Medulla oblongata (tissue), 1 donor: Measurements from ENCODE around the gene MSRB3.

Experiments
- DNase-seq: peaks from one replicate; pipeline ENCODE4 v3.0.0-alpha.2; 2015; ENCODE audit errors: extremely low spot score

Gene MSRB3

GRCh38 chr12:65392491-65392890, 114.0 kb downstream of the MSRB3 start:
- no peak for DNase-seq

DNA sequence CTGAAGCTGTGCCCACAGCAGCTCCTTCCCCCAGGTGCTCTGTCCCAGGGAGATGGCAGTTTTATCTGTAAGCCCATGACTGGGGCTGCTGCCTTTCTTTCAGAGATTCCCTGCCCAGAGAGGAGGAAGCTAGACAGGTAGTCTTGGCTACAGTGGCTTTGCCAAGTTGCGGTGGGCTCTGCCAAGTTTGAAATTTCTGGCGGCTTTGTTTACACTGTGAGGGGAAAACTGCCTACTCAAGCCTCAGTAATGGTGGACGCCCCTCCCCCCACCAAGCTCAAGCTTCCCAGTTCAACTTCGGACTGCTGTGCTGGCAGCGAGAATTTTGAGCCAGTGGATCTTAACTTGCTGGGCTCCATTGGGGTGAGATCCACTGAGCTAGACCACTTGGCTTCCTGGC, 124.7 kb downstream of the MSRB3 start:
- no peak for DNase-seq

DNA sequence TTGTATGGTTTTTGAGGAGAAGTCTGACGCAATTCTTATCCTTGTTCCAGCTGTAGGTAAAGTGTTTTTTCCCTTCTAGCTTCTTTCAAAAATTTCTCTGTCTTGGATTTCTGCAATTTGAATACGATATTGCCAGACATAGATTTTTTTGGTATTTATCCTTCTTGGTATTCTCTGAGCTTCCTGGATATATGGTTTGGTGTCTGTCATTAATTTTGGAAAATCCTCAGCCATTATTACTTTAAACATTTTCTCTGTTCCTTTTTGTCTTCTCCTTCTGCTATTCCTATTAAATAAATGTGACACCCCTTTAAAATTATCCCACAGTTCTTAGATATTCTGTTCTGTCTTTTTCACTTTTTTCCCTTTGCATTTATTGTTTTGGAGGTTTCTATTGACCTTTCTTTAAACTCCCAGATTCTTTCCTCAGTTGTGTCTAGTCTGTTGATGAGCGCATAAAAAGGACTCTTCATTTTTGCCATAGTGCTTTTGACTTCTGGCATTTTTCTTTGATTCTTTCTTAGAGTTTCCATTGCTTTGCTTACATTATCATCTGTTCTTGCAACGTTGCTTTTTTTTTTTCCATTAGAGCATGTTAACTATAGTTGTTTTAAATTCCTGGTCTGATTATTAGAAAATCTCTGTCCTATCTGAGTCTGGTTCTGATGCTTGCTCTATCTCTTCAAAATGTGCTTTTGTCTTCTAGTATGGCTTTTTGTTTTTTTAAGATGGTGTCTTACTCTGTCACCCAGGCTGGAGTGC, 129.1 kb downstream of the MSRB3 start:
- DNase-seq, result no peak

DNA sequence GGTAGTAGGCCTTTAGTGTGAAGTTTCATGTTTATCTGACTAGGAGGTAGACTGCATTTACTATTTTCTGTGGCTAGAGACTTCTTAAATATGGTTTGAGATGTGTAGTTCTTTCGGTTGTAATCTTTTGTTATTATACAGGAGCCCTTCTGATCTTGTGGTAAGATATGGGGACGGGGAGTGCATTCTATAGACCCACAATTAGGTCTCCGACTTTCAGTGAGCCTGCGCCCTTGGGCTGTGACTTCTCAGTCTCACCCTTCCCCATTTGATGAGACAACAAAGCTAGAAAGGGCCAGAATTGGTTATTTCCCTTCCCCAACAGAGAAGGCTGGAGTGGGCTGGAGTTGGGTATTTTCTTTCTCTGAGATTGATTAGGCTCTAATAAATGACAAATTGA, 130.0 kb downstream of the MSRB3 start:
- DNase-seq, result no peak

- no peak for DNase-seq
Observed at GRCh38 chr12:65409726-65410125, 131.2 kb downstream of the MSRB3 start.

- DNase-seq, result no peak
Observed at GRCh38 chr12:65411171-65411570, 132.7 kb downstream of the MSRB3 start.

- no peak for DNase-seq
Observed at GRCh38 chr12:65414526-65414925, 136.0 kb downstream of the MSRB3 start.

GRCh38 chr12:65415826-65416225, 137.3 kb downstream of the MSRB3 start:
- no peak for DNase-seq

DNA sequence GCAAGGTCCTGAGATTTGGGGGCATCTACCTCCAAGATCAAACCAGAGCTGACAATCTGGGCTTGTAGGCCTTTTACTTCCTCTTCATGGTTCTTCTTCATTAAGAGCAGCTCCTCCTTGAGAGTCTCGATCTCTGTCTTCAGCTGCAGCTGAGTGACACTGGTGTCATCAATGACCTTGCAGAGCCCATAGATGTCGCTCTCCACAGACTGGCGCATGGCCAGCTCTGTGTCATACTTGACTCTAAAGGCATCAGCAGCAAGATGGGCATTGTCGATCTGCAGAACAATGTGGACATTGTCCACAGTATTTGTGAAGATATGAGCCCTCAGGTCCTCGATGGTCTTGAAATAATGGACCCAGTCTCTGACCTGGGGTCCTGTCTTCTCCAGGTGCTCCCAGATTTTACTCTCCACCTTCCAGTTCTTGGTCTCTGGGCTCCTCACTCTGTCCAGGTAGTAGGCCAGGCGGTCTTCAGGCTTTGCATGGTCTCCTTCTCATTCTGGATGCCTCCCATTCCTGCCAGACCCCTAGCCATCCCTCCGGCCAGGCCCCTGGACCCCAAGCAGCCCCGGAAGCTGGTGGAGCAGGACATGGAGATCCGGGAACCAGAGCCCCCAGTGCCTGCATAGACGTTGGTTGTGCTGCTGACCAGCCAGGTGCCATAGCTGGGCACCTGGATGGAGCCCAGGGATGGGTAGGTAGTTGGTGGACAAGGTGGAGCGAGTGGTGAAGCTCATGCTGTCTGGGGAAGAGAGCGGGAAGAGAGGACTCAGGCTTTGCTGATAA, 141.0 kb downstream of the MSRB3 start:
- DNase-seq, result no peak

- DNase-seq, result no peak
Observed at GRCh38 chr12:65420941-65421340, 142.5 kb downstream of the MSRB3 start.

DNA sequence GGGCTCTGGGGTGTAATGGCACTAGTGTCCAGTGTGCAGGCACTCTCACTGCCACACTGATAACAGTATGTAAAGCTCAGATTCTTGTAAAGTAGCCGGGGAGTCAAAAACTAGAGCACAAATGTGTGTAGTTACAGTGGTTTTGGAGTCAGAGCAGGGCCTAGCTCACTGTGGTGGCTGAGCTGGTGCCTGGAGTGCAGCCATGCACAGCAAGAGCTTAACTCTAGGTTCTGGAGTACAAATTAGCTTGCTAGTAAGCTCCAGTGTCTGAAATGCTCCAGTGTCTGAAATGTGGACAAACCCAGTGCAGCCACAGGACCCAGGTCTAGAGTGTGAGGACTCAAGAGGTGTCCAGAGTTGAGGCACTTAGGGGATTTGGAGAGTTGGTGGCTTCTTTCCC, 149.2 kb downstream of the MSRB3 start:
- DNase-seq, result no peak

DNA sequence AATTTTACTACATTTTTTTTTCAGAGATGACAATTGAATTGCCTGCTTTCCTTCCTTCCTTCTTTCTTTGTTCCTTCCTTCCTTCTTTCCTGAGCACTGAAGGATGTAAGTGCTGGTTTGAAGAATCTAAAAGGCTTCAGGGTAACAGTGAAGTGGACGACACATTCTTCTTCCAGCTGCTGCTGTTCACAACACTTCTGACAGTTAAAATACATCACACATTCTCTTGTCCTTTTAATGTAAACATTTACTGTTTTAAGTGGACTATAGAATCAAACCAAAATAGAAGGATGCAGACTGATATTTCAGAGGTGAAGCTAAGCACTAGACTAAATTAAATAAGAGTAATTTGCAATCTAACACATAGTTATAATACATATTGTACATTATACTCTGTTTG, 151.5 kb downstream of the MSRB3 start:
- DNase-seq, result no peak

DNA sequence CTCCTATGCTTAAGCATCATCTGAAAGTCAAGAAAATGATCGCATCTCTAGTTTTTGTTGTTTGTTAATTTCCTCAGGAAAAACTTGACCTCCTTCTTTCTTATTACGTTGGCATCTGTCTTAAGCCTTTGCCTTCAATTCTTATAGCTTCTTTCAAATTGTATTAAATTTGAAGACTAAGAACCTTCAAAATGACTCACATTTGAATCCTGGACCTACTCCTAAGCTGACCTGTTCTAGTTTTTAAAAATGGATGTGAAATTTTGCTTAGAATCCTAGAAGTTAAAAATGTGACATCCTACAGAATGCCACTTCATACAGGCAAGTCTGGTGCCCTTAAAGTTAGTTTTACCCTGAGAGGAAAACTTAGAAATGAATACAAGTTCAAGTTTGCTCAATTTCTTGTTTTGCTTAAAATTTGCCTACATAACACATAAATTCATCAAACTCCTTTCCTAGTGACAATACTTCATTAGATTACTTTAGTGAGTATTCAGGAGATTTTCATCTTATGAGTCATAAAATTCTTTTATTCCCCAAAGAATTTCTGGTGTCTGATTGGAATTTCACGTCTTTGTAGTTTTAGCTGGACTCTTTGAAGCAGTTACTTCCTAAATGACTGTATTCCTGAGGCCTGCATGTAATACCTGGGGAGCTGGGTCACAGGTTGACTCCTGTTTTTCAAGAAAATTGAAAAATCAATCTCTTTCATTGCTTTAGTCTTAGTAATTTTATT, 152.3 kb downstream of the MSRB3 start:
- no peak for DNase-seq

DNA sequence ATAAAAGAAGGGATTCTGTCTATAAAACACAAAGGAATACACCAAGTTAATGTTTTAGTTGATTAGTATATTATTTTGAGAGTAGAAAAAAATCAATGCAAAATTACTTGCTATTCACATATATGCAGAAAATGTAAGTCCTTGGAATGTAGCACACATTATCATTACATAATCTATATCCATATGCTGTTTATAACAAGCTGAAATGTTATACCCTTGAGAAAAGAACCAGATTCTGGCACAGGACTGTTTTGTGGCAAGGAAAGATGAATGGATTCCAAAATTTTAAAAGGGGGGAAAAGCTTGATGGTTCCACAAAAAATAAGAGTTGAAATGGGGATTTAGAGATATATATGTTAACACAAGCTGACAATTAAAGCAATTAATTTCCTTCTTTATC, 153.6 kb downstream of the MSRB3 start:
- DNase-seq, result no peak

- DNase-seq, result no peak
Observed at GRCh38 chr12:65432651-65433050, 154.2 kb downstream of the MSRB3 start.

DNA sequence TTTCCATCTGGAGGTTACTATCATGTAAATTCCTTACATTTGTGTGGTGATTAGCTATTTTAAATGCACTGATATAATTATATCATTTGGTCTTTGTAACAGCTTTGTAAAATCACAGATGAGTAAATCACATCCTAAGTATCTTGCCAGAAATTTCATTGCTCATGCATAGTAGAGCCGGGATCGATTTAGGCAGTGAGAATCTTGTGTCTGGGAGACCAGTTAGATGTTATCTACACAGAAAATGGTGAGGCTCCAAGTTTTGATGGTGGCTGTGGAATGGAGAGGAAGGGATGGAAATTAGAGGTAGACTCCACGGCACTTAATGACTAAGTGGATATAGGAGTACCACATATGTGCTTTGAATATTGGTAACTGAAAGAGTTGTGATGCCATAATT, 156.3 kb downstream of the MSRB3 start:
- no peak for DNase-seq

GRCh38 chr12:65443038-65443437, 164.6 kb downstream of the MSRB3 start:
- no peak for DNase-seq

DNA sequence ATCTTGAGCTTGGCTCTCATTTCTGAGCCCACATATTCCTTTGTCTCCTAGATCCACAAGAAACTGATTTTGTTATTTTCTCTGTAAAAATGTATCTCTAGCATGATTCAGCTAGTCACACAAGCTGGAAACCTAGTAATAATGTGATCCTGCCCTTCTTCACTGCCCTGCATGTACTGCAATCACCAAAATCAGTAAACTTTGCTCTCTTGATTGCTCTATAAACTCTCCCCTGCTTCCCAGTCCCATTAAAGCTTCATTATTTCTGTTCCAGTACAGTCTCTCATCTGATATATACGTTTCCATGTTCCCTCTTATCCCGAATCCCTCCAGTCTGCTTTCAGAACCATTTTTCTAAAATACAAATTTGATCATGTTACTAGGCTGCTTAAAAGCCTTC, 166.5 kb downstream of the MSRB3 start:
- DNase-seq, result no peak

DNA sequence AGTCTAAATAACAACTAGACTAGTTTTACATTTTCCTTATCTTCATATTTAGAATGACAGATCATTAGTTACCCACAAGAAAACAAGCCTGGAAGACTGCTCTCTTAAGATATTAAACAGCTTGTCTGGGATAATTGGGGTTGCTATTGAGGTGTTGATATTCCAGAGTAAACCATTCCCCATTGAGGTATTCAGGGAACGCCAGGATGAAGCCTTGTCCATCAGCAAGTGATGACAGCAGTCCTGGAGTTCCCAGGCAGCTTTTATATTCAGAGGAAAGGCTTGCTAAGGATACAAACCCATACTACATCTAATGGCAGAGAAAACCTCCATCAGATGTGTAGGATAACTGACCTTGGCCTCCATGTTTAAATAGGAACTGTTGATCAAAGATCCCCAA, 168.4 kb downstream of the MSRB3 start:
- DNase-seq, result no peak

DNA sequence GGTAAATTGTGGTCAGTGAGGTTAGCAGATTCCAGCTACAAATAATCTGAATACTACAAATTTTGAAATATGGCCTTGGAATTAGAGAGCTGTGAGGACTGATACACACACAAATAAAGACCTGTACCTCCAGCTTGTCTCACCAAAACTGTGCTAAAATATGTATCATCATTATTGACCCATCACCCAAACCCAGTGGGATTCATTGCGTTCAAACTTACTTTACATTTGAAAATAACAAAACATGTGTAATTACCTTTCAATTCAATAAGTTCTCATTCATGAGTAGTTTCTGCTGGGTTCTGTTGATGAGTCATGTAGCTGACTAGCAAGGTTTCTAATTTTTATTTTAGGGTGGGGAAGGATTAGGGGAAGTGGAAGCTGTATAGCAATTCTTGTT, 170.9 kb downstream of the MSRB3 start:
- no peak for DNase-seq

- DNase-seq, result no peak
Observed at GRCh38 chr12:65450625-65451024, 172.1 kb downstream of the MSRB3 start.

- no peak for DNase-seq
Observed at GRCh38 chr12:65454115-65454787, 175.8 kb downstream of the MSRB3 start.
